Activated T-helper 1 cell treated with anti-CD3 and anti-CD28 coated beads, Interleukin-12 subunit alpha, Interleukin-12 subunit beta, Interleukin-2, Interleukin-4 antibody, amounts not matched to agents 30 ng/mL and 10 ng/mL and 1 ng/mL, durations not matched to agents 14 hours and 24 hours and 36 hours (primary cell): ENCODE data around the gene MLLT3. TPM values are rescaled to one million over a fixed set of nuclear protein-coding genes. Genes with fewer than 3 reads are reported as not detected.

Experiments used
- DNase-seq: peaks from one replicate; pipeline ENCODE4 v3.0.0; 2021; ENCODE audit warnings: low spot score
- H3K27ac Mint-ChIP-seq: one replicate; pipeline ENCODE4 v1.8.0; 2021; ENCODE audit warnings: mild to moderate bottlenecking, mixed read lengths
- H3K27me3 Mint-ChIP-seq: one replicate; pipeline ENCODE4 v1.8.0; 2022; ENCODE audit warnings: mild to moderate bottlenecking, moderate library complexity, mixed read lengths; ENCODE audit not compliant: insufficient read depth
- H3K36me3 Mint-ChIP-seq: one replicate; pipeline ENCODE4 v1.8.0; 2021; ENCODE audit warnings: low read depth, mixed read lengths
- H3K4me1 Mint-ChIP-seq: one replicate; pipeline ENCODE4 v1.8.0; 2021; ENCODE audit warnings: low read depth, mixed read lengths
- H3K4me3 Mint-ChIP-seq: one replicate; pipeline ENCODE4 v1.8.0; 2021; ENCODE audit warnings: mild to moderate bottlenecking, moderate library complexity, mixed read lengths
- H3K9me3 Mint-ChIP-seq: one replicate; pipeline ENCODE4 v1.8.0; 2021; ENCODE audit warnings: mixed read lengths
- intact Hi-C: fragments of 100-400 bp; cut with micrococcal nuclease; formaldehyde crosslinking; loops from one replicate; pipeline ENCODE4 v1.15.1; 2024
- total RNA-seq: library from RNA; stranded (reverse); gene quantifications from 2 replicates; pipeline ENCODE4 v1.2.3, GENCODE V29; 2022

Gene MLLT3
- total RNA-seq, 1 donor from 2014 or later: 36.4 TPM

DNA sequence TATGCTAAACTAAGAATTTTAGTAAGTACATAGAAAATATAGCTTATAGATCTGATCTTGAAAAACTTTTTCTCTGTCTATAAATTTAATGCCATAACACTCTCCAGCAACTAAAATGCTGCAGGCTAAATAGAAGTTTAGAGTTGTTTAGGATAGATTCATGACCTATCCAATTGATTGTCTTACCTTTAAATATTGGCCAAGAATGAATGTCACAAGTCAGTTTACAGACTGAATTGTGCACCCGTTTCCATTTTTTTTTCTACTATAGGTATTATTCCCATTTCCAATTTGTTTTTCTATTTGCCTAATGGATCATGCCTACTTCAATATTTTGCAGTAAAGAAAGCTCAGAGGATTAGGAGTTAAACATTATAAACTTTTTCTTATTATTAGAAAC, 129.5 kb downstream of the MLLT3 start:
- no peak for DNase-seq
- no peaks in the 10 kb centered on the region for H3K27me3 Mint-ChIP-seq
- peaks cover 36% of the 10 kb centered on the region for H3K4me1 Mint-ChIP-seq
- H3K27ac Mint-ChIP-seq: no peak overlapping the region
- H3K36me3 Mint-ChIP-seq: peaks cover 1% of the 10 kb centered on the region
- no peaks in the 10 kb centered on the region for H3K9me3 Mint-ChIP-seq
- no peak overlapping the region for H3K4me3 Mint-ChIP-seq
- intact Hi-C loops: no loop called here

DNA sequence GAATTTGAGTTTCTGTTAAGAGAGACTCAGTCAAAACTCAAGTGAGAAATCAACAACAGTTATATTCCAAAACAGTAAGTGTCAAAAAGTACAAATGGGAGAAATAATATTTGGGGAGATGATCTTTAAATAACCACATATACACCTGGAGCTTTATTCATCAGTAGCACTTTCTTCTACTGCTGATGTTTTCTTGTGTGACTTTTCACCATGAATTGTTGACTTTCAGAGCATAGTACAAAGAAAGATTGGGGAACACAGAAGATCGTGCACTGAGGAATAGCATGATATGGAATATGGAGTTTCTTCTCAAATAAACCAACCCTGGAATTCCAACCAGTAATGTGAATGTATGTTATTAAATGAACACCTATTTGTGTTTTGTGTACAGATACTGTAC, 130.7 kb downstream of the MLLT3 start:
- H3K4me1 Mint-ChIP-seq: peaks cover 25% of the 10 kb centered on the region
- intact Hi-C loops: no loop called here
- no peaks in the 10 kb centered on the region for H3K9me3 Mint-ChIP-seq

DNA sequence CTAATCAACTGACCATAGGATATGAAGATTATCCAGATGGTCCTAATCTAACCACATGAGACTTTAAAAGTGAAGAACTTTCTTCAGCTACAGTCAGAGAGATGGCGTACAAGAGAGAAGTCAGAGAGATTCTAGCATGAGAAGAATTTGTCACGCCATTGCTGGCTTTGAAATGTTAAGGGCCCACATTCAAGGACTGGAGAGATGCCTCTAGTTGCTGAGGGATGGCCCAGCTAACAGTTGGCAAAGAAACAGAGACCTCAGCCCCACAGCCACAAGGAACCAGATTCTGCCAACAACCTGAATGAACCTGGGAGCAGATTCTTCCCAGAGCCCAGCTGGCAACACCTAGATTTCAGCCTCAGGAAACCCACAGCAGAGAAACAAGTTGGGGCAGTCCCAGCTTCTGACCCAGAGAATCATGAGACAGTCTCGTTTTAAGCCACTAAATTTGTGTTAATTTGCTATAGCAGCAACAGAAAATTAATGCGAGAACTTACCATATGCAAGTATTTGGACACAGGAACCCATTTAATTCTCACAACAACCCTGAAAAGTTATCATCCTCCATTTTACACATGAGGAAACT, 132.0 kb downstream of the MLLT3 start:
- peaks cover 19% of the 10 kb centered on the region for H3K4me1 Mint-ChIP-seq
- H3K27ac Mint-ChIP-seq: no peak overlapping the region
- H3K9me3 Mint-ChIP-seq: no peaks in the 10 kb centered on the region
- H3K27me3 Mint-ChIP-seq: no peaks in the 10 kb centered on the region
- H3K36me3 Mint-ChIP-seq: peaks cover 1% of the 10 kb centered on the region
- H3K4me3 Mint-ChIP-seq: no peak overlapping the region
- DNase-seq: no peak
- intact Hi-C loops: no loop called here

More for the DNA sequence above, 130.7 kb downstream of the MLLT3 start:
- no peak for DNase-seq
- Mint-ChIP-seq H3K36me3 (peaks cover 1% of the 10 kb centered on the region), H3K27me3 (no peaks in the 10 kb centered on the region), H3K27ac (no peak overlapping the region), H3K4me3 (no peak overlapping the region)

DNA sequence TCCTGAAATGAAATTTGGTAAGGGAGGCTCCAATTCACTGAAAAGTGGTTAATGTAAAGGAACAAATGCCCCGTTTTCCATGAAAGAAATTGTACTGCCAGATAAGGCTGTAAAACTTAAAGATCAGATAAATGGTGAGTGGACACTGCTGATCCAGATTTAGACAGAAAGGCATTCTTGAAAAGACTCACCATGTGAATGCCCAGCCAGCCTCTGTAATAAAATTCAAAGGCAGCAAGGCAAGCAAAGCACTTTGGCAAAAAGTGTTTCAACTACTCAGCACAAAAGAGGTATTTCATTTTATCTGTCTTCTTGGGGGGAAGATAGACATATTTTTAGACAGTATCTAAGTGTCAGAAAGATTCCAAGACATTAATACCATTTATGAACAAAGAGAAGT, 133.6 kb downstream of the MLLT3 start:
- Mint-ChIP-seq H3K36me3 (peaks cover 1% of the 10 kb centered on the region), H3K9me3 (no peaks in the 10 kb centered on the region), H3K27me3 (no peaks in the 10 kb centered on the region), H3K4me3 (no peak overlapping the region), H3K4me1 (peaks cover 19% of the 10 kb centered on the region), H3K27ac (no peak overlapping the region)
- no peak for DNase-seq
- intact Hi-C loops: no loop called here

DNA sequence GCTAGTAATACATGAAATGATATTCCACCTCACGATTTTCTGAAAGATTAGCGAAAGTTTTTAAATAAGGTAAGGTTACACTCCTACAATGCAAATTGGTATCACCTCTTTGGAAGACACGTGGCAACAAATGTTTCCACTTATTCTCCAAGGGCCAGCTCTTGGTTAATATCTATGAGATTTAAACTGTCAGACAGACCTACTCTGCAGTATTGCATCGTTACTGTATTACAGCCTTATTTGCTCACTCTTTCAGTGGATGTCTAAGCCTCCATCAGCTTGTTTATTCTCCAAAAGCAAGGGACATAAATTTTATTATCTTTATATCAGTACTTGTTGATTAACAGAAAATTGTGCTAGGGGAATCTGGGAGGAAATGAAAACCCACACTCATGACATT, 135.7 kb downstream of the MLLT3 start:
- H3K27ac Mint-ChIP-seq: no peak overlapping the region
- no peaks in the 10 kb centered on the region for H3K9me3 Mint-ChIP-seq
- intact Hi-C loops: no loop called here
- peaks cover 1% of the 10 kb centered on the region for H3K36me3 Mint-ChIP-seq
- H3K27me3 Mint-ChIP-seq: no peaks in the 10 kb centered on the region
- DNase-seq: no peak
- H3K4me3 Mint-ChIP-seq: no peak overlapping the region
- H3K4me1 Mint-ChIP-seq: peaks cover 19% of the 10 kb centered on the region

DNA sequence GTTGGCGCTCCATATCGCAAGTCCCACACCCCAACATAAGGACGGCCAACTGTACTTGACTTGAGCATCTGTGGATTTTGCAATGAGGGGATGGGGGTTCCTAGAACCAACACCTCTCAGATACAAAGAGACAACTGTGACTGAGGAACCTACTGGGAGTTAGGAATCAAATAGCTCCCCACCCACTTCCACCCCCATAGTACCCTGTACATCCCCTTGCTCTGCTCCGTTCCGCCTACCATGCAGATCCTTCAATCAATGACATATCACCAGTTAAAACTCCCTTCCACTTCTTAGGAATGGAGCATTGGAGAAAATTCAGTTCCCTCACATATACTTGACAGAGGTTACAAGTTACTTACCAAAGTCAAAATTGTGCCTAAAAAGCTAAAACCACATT, 140.9 kb downstream of the MLLT3 start:
- Mint-ChIP-seq H3K4me1 (peaks cover 31% of the 10 kb centered on the region), H3K4me3 (no peak overlapping the region), H3K27me3 (no peaks in the 10 kb centered on the region), H3K27ac (no peak overlapping the region), H3K9me3 (no peaks in the 10 kb centered on the region), H3K36me3 (no peaks in the 10 kb centered on the region)
- DNase-seq: no peak
- intact Hi-C loops: loop anchor here (2.0 kb wide), 1 partner anchor 15 kb away; no protein-coding TSS in a partner anchor

DNA sequence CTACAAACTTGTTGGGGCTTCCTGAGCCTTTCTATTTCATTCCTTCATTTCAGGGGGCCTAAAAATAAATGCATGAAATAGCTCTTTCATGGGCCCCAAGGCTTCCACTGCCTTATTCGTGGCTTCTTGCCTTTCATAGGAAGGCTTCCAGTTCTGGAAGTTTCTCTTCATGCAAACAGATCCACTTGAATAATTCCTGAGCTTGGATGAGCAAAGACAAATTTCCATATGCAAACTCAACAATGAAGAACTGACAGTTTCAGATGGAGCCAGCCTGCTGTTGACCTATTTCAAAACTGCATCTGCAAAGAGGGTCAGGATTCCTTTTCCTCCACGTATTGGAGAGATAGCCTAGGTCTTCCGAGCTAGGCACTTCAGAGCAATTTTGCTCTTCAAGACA, 142.1 kb downstream of the MLLT3 start:
- H3K27me3 Mint-ChIP-seq: no peaks in the 10 kb centered on the region
- no peak overlapping the region for H3K27ac Mint-ChIP-seq
- peaks cover 31% of the 10 kb centered on the region for H3K4me1 Mint-ChIP-seq
- no peak for DNase-seq
- no peaks in the 10 kb centered on the region for H3K36me3 Mint-ChIP-seq
- intact Hi-C loops: loop anchor here (2.0 kb wide), 1 partner anchor 17 kb away; no protein-coding TSS in a partner anchor
- no peak overlapping the region for H3K4me3 Mint-ChIP-seq
- no peaks in the 10 kb centered on the region for H3K9me3 Mint-ChIP-seq

DNA sequence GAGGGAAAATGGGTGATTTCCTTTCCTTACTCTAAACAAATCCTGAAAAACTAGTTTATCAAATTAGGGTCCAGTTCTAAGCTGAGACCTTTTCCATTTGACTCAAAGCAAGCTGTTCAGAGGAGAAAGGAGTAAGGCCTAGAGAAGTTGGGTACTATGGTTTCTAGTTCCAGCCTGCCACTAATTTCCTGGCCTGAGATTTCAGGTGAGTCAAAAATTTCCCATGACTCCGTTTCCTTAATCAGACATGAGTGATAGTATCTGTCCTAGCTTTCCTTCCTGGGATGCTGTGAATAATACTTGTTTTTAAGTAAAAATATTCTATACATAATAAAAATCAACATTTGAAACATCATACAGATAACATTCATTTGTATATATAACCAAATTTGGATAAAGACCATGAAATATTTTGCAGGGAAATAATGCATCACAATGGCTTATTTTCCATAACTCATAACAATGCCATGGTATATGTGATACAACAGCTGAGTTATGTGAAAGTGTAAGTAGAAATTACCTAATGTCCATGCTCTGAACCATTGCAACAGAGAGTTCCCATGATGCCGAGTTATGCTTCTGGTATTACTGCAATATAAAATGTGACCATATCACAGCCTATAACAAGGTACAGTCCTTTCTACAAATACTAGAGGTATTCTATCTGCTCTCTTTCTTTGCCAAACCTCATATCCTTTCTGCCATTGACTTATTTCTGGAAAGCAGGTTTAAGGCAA, 142.7 kb downstream of the MLLT3 start:
- Mint-ChIP-seq H3K36me3 (no peaks in the 10 kb centered on the region), H3K9me3 (no peaks in the 10 kb centered on the region), H3K4me3 (no peak overlapping the region), H3K4me1 (peaks cover 31% of the 10 kb centered on the region), H3K27me3 (no peaks in the 10 kb centered on the region), H3K27ac (no peak overlapping the region)
- DNase-seq: no peak
- intact Hi-C loops: loop anchor here (2.0 kb wide), 1 partner anchor 17 kb away; no protein-coding TSS in a partner anchor

DNA sequence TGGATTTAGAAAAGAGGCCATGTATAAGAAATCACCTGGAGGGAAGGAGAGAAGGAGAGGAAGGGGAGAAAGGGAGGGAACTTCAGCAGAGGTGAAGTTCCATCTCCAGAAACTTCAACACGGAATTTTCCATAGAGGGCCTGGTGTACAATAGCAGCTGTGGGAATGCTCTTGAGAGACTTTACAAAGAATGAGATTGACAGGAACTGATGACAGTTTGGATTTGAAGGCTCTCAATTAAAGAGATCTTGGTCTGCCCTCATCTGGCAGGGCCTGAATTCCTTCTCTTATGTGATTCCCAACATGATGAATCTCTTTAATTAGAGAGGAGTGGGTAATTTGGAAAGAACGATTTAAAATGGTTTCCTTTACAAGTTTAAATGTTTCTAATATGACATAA, 143.5 kb downstream of the MLLT3 start:
- no peak for DNase-seq
- Mint-ChIP-seq H3K4me1 (peaks cover 31% of the 10 kb centered on the region), H3K9me3 (no peaks in the 10 kb centered on the region), H3K27me3 (no peaks in the 10 kb centered on the region), H3K27ac (no peak overlapping the region), H3K4me3 (no peak overlapping the region), H3K36me3 (no peaks in the 10 kb centered on the region)
- intact Hi-C loops: no loop called here

DNA sequence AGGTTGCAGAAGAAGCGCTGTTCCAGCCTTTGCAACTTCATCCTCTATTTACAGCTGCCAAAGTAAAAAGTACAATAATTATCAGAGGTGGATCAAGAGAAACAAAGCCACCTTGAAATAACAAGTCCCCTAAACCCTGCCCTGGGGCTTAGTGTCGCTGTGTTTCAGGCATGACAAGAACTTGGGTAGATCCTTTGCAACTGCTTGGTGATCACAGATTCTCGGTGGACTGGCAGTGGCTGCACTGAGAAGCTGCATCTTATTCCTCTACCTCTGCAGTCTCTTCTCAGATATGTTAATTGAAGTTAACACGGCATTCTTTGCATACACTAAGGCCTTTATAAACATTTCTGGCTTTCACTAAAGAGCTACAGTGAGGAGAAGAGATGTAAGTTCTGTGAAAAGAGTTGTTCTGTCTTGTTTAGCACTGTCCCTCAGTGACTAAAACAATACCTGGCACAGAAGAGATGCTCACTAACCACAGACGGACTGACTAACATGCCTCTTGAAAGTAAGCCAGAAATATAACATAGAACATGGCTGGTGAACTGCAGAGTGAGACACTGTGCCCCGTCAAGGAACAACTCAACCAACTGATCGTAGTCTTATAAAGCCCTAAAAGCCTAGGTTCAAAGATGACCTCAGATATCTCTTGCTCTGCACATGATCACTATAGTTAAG, 144.2 kb downstream of the MLLT3 start:
- no peaks in the 10 kb centered on the region for H3K27me3 Mint-ChIP-seq
- no peak overlapping the region for H3K4me3 Mint-ChIP-seq
- H3K9me3 Mint-ChIP-seq: no peaks in the 10 kb centered on the region
- H3K36me3 Mint-ChIP-seq: no peaks in the 10 kb centered on the region
- no peak for DNase-seq
- peaks cover 31% of the 10 kb centered on the region for H3K4me1 Mint-ChIP-seq
- no peak overlapping the region for H3K27ac Mint-ChIP-seq
- intact Hi-C loops: no loop called here

DNA sequence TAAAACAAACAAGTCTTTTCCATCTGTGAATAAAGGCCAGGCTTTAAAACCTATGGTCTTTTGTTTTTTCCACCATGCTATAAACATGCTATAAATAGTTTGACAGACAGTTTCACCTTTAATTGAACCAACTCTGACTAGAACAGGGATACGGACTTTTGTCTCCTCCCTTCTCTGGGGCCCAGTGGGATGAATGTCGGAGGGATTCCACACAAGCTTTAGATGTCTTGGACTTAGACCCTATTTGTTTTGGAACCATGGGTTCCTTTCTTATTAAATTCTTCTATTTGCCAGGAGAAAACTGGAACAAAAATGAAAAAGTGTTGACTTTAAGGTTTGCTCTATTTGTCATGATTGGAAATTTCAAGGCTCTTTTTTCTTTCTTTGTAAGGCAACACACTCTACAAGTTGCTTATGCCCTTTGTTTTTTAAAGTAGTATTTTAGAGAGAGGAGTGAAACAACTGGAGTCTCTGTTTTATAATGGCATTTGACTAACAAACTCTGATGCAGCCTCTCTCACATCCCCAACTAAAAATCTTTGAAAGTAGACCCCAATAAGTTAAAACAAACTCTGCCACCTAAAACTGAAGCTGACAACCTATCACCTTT, 145.3 kb downstream of the MLLT3 start:
- DNase-seq: no peak
- peaks cover 31% of the 10 kb centered on the region for H3K4me1 Mint-ChIP-seq
- intact Hi-C loops: no loop called here
- no peak overlapping the region for H3K27ac Mint-ChIP-seq
- no peaks in the 10 kb centered on the region for H3K27me3 Mint-ChIP-seq
- H3K4me3 Mint-ChIP-seq: no peak overlapping the region
- H3K9me3 Mint-ChIP-seq: no peaks in the 10 kb centered on the region
- no peaks in the 10 kb centered on the region for H3K36me3 Mint-ChIP-seq

DNA sequence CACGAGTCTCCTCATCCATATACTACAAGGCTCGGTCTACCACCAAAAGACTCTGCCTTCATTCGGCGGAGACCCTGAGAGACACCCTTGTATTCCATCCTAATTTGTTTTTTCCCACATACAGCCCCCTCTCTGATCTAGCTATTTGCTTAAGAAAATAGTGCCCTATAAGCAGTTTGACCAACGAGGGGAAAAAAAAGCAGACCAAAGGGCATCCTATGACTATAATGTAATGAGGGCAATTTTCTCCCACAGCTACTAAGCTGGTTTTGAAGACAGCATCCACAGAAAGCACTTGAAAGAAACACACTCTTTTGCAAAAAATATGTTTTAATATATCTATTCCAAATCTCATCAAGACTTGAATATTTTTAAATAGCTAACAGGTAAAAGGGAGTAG, 147.8 kb downstream of the MLLT3 start:
- intact Hi-C loops: no loop called here
- H3K9me3 Mint-ChIP-seq: peaks cover 8% of the 10 kb centered on the region

DNA sequence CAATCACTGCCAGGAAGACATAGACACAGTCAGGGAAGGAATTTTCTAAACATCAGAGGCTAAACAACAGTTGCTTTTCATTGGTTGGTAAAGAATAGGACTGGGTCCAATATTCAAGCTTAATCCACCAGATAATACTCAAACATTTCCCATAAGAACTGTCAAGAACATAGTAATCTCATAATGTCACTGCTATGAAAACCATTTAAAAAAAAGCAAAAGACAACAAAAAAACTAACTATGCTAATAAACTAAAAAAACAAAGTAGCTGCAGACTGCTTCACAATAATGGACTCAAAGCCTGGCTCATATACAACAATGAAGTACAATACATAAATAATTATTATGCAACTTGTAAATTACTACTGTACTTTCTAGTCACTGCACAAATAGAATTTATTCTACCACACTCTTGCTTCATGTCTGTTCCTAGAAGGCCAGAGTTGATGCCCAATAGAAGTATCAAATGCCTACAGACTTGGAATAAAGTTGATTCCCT, 148.7 kb downstream of the MLLT3 start:
- H3K27ac Mint-ChIP-seq: no peak overlapping the region
- peaks cover 11% of the 10 kb centered on the region for H3K9me3 Mint-ChIP-seq
- intact Hi-C loops: no loop called here
- H3K27me3 Mint-ChIP-seq: no peaks in the 10 kb centered on the region
- H3K4me3 Mint-ChIP-seq: no peak overlapping the region
- H3K4me1 Mint-ChIP-seq: peaks cover 19% of the 10 kb centered on the region
- peaks cover 10% of the 10 kb centered on the region for H3K36me3 Mint-ChIP-seq
- no peak for DNase-seq

More for the DNA sequence above, 147.8 kb downstream of the MLLT3 start:
- no peaks in the 10 kb centered on the region for H3K27me3 Mint-ChIP-seq
- H3K36me3 Mint-ChIP-seq: peaks cover 7% of the 10 kb centered on the region
- DNase-seq: no peak
- H3K4me3 Mint-ChIP-seq: no peak overlapping the region
- no peak overlapping the region for H3K27ac Mint-ChIP-seq
- peaks cover 27% of the 10 kb centered on the region for H3K4me1 Mint-ChIP-seq
